WTC11 (cell line): ENCODE results near the gene SPATA24. TPM values are rescaled to one million over a fixed set of nuclear protein-coding genes. Genes with fewer than 3 reads are reported as not detected.

Experiments used
- ATAC-seq: fragments of 200-7000 bp; cut with Tn5 transposase; 2 replicates; pipeline ENCODE4 v1.10.0; 2021; ENCODE audit warnings: mild to moderate bottlenecking, moderate library complexity
- CTCF ChIA-PET: fragments of 300-600 bp; sonication (Branson Sonifier 250); formaldehyde crosslinking; loops from one replicate; lab custom pipeline; 2021; ENCODE audit warnings: antibody characterized with exemption; lab: Charles Lee
- POLR2A ChIA-PET: fragments of 350-600 bp; sonication (Branson Sonifier 250); formaldehyde crosslinking; loops from one replicate; lab custom pipeline; 2021; ENCODE audit warnings: antibody characterized with exemption; lab: Charles Lee
- DNase-seq: peaks from one replicate; pipeline ENCODE4 v3.0.0; 2021; ENCODE audit warnings: low spot score
- H3K27ac Mint-ChIP-seq: 2 replicates; pipeline ENCODE4 v1.8.0; 2021; ENCODE audit warnings: mixed read lengths
- H3K27me3 Mint-ChIP-seq: 2 replicates; pipeline ENCODE4 v1.8.0; 2021; ENCODE audit warnings: low read depth, mild to moderate bottlenecking, moderate library complexity, mixed read lengths
- H3K36me3 Mint-ChIP-seq: 2 replicates; pipeline ENCODE4 v1.8.0; 2021; ENCODE audit warnings: mixed read lengths
- H3K4me1 Mint-ChIP-seq: 2 replicates; pipeline ENCODE4 v1.8.0; 2022; ENCODE audit warnings: mixed read lengths
- H3K4me3 Mint-ChIP-seq: 2 replicates; pipeline ENCODE4 v1.8.0; 2021; ENCODE audit warnings: mild to moderate bottlenecking, moderate library complexity, mixed read lengths
- H3K9me3 Mint-ChIP-seq: 2 replicates; pipeline ENCODE4 v1.8.0; 2021; ENCODE audit warnings: mixed read lengths
- ELF4 ChIP-seq: sonication (generic); formaldehyde crosslinking; IDR thresholded peaks from 2 replicates; pipeline ENCODE4 v1.8.1; 2022; ENCODE audit warnings: low read depth, mild to moderate bottlenecking, moderate library complexity, missing genetic modification reagents
- ESRRA ChIP-seq: sonication (generic); formaldehyde crosslinking; IDR thresholded peaks from 2 replicates; pipeline ENCODE4 v1.8.1; 2022; ENCODE audit warnings: mild to moderate bottlenecking, missing genetic modification reagents, borderline replicate concordance
- FOXK1 ChIP-seq: sonication (generic); formaldehyde crosslinking; IDR thresholded peaks from 2 replicates; pipeline ENCODE4 v1.8.0; 2022; ENCODE audit warnings: mild to moderate bottlenecking, moderate library complexity, missing genetic modification reagents
- HMGA2 ChIP-seq: fragments of 250-450 bp; sonication (Bioruptor Pico); IDR thresholded peaks from 2 replicates; pipeline ENCODE4 v1.4.0; 2021; ENCODE audit warnings: mild to moderate bottlenecking, moderate library complexity
- JUN ChIP-seq: sonication (generic); formaldehyde crosslinking; IDR thresholded peaks from 2 replicates; pipeline ENCODE4 v1.8.0; 2023; ENCODE audit warnings: mild to moderate bottlenecking, missing genetic modification reagents
- MLX ChIP-seq: sonication (generic); formaldehyde crosslinking; IDR thresholded peaks from 2 replicates; pipeline ENCODE4 v1.8.1; 2023; ENCODE audit warnings: mild to moderate bottlenecking, missing genetic modification reagents, moderate library complexity
- NFATC4 ChIP-seq: fragments of 250-450 bp; sonication (Bioruptor Pico); IDR thresholded peaks from 2 replicates; pipeline ENCODE4 v1.9.0; 2021; ENCODE audit warnings: mild to moderate bottlenecking
- NFYB ChIP-seq: sonication (generic); formaldehyde crosslinking; conservative IDR thresholded peaks from 2 replicates; pipeline ENCODE4 v1.8.0; 2022; ENCODE audit warnings: low read depth, missing genetic modification reagents
- NR1H2 ChIP-seq: sonication (generic); formaldehyde crosslinking; IDR thresholded peaks from 2 replicates; pipeline ENCODE4 v1.9.0; 2021; ENCODE audit warnings: mild to moderate bottlenecking, moderate library complexity, missing genetic modification reagents
- PRRX2 ChIP-seq: fragments of 250-450 bp; sonication (Bioruptor Pico); IDR thresholded peaks from 2 replicates; pipeline ENCODE4 v1.8.0; 2021; ENCODE audit warnings: mild to moderate bottlenecking
- RELA ChIP-seq: sonication (generic); formaldehyde crosslinking; IDR thresholded peaks from 2 replicates; pipeline ENCODE4 v1.8.1; 2022; ENCODE audit warnings: missing genetic modification reagents, mild to moderate bottlenecking, borderline replicate concordance
- SMAD3 ChIP-seq: sonication (generic); formaldehyde crosslinking; IDR thresholded peaks from 2 replicates; pipeline ENCODE4 v1.8.0; 2022; ENCODE audit warnings: missing genetic modification reagents, mild to moderate bottlenecking, borderline replicate concordance
- ZBTB43 ChIP-seq: sonication (generic); formaldehyde crosslinking; IDR thresholded peaks from 2 replicates; pipeline ENCODE4 v1.8.1; 2023; ENCODE audit warnings: mild to moderate bottlenecking, missing genetic modification reagents
- ZNF263 ChIP-seq: sonication (generic); formaldehyde crosslinking; IDR thresholded peaks from 2 replicates; pipeline ENCODE4 v1.8.1; 2022; ENCODE audit warnings: low read depth, mild to moderate bottlenecking, moderate library complexity, missing genetic modification reagents
- ZNF317 ChIP-seq: sonication (generic); formaldehyde crosslinking; IDR thresholded peaks from 2 replicates; pipeline ENCODE4 v1.8.1; 2023; ENCODE audit warnings: low read depth, mild to moderate bottlenecking, moderate library complexity, missing genetic modification reagents, borderline replicate concordance
- ZNF423 ChIP-seq: fragments of 250-450 bp; sonication (Bioruptor Pico); IDR thresholded peaks from 2 replicates; pipeline ENCODE4 v2.1.2; 2022; ENCODE audit warnings: mild to moderate bottlenecking, moderate library complexity
- ZNF671 ChIP-seq: fragments of 250-450 bp; sonication (Bioruptor Pico); IDR thresholded peaks from 2 replicates; pipeline ENCODE4 v1.8.0; 2021; ENCODE audit warnings: mild to moderate bottlenecking
- ZSCAN18 ChIP-seq: fragments of 250-450 bp; sonication (Bioruptor Pico); IDR thresholded peaks from 2 replicates; pipeline ENCODE4 v2.1.2; 2022; ENCODE audit warnings: mild to moderate bottlenecking, moderate library complexity
- total RNA-seq: library from RNA; stranded (reverse); gene quantifications from 3 replicates; pipeline ENCODE4 v1.2.3, GENCODE V29; 2021
- TF ChIP-seq, protein P1 (sequence below): sonication (generic); formaldehyde crosslinking; conservative IDR thresholded peaks from 2 replicates; pipeline ENCODE4 v1.8.1; 2023; ENCODE audit warnings: mild to moderate bottlenecking, low read depth, missing genetic modification reagents, moderate library complexity
- TF ChIP-seq, protein P2 (sequence below): sonication (generic); formaldehyde crosslinking; IDR thresholded peaks from 2 replicates; pipeline ENCODE4 v1.8.1; 2022; ENCODE audit warnings: missing genetic modification reagents, borderline replicate concordance
- TF ChIP-seq, protein P3 (sequence below): sonication (generic); formaldehyde crosslinking; IDR thresholded peaks from 2 replicates; pipeline ENCODE4 v1.8.1; 2022; ENCODE audit warnings: mild to moderate bottlenecking, moderate library complexity, missing genetic modification reagents

The SPATA24 gene
- total RNA-seq, 1 experiment from 2014 or later, result 13.2 TPM

- no peak for TF ChIP-seq ZSCAN18 (CRISPR knock-in tag)
These were observed 21.1 kb downstream of the SPATA24 start (continued) for GRCh38 chr5:139382807-139383206.

GRCh38 chr5:139381837-139382761 is 21.8 kb downstream of the SPATA24 start:
- Mint-ChIP-seq H3K27ac (no peak overlapping the region), H3K4me1 (peaks cover 15% of the 10 kb centered on the region), H3K4me3 (no peak overlapping the region), H3K9me3 (no peaks in the 10 kb centered on the region), H3K36me3 (no peaks in the 10 kb centered on the region), H3K27me3 (peaks cover 8% of the 10 kb centered on the region; the same call in 1 of the 2 replicates)
- DNase-seq, result no peak
- no peak for ATAC-seq
- no peak for TF ChIP-seq FOXK1 (CRISPR knock-in tag)
- TF ChIP-seq ZNF423, result no peak
- TF ChIP-seq JUN, result no peak
- TF ChIP-seq, protein P1, sequence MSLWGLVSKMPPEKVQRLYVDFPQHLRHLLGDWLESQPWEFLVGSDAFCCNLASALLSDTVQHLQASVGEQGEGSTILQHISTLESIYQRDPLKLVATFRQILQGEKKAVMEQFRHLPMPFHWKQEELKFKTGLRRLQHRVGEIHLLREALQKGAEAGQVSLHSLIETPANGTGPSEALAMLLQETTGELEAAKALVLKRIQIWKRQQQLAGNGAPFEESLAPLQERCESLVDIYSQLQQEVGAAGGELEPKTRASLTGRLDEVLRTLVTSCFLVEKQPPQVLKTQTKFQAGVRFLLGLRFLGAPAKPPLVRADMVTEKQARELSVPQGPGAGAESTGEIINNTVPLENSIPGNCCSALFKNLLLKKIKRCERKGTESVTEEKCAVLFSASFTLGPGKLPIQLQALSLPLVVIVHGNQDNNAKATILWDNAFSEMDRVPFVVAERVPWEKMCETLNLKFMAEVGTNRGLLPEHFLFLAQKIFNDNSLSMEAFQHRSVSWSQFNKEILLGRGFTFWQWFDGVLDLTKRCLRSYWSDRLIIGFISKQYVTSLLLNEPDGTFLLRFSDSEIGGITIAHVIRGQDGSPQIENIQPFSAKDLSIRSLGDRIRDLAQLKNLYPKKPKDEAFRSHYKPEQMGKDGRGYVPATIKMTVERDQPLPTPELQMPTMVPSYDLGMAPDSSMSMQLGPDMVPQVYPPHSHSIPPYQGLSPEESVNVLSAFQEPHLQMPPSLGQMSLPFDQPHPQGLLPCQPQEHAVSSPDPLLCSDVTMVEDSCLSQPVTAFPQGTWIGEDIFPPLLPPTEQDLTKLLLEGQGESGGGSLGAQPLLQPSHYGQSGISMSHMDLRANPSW (CRISPR knock-in tag), result no peak
- no peak for TF ChIP-seq ESRRA (CRISPR knock-in tag)
- TF ChIP-seq, protein P2, sequence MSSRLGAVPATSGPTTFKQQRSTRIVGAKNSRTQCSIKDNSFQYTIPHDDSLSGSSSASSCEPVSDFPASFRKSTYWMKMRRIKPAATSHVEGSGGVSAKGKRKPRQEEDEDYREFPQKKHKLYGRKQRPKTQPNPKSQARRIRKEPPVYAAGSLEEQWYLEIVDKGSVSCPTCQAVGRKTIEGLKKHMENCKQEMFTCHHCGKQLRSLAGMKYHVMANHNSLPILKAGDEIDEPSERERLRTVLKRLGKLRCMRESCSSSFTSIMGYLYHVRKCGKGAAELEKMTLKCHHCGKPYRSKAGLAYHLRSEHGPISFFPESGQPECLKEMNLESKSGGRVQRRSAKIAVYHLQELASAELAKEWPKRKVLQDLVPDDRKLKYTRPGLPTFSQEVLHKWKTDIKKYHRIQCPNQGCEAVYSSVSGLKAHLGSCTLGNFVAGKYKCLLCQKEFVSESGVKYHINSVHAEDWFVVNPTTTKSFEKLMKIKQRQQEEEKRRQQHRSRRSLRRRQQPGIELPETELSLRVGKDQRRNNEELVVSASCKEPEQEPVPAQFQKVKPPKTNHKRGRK (CRISPR knock-in tag), result no peak
- no peak for TF ChIP-seq ZNF671 (CRISPR knock-in tag)
- no peak for TF ChIP-seq ZBTB43
- POLR2A ChIA-PET, result no interaction called here
- CTCF ChIA-PET, result interaction anchor here (0.7 to 0.8 kb wide), 2 partner anchors 10 to 39 kb away, joined by 3 to 6 read pairs (median 4); no protein-coding TSS in a partner anchor

- H3K27me3 Mint-ChIP-seq, result no peaks in the 10 kb centered on the region
- H3K27ac Mint-ChIP-seq, result no peak overlapping the region
- peaks cover 15% of the 10 kb centered on the region for H3K4me1 Mint-ChIP-seq
- DNase-seq (no peak), ATAC-seq (no peak)
- TF ChIP-seq PRRX2 (CRISPR knock-in tag) (no peak), ZNF263 (CRISPR knock-in tag) (no peak), MLX (CRISPR knock-in tag) (no peak), NR1H2 (CRISPR knock-in tag) (no peak), ZNF317 (no peak), SMAD3 (no peak), RELA (no peak), NFATC4 (CRISPR knock-in tag) (no peak), NFYB (no peak), ELF4 (CRISPR knock-in tag) (no peak), HMGA2 (CRISPR knock-in tag) (no peak)
- TF ChIP-seq, protein P3, sequence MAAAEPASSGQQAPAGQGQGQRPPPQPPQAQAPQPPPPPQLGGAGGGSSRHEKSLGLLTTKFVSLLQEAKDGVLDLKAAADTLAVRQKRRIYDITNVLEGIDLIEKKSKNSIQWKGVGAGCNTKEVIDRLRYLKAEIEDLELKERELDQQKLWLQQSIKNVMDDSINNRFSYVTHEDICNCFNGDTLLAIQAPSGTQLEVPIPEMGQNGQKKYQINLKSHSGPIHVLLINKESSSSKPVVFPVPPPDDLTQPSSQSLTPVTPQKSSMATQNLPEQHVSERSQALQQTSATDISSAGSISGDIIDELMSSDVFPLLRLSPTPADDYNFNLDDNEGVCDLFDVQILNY (CRISPR knock-in tag), result no peak
- peaks cover 3% of the 10 kb centered on the region for H3K36me3 Mint-ChIP-seq
- H3K9me3 Mint-ChIP-seq, result no peaks in the 10 kb centered on the region
- ChIA-PET CTCF (interaction anchor here (1.3 kb wide), 1 partner anchor 13 kb away, joined by 4 read pairs; no protein-coding TSS in a partner anchor), POLR2A (no interaction called here)
- no peak overlapping the region for H3K4me3 Mint-ChIP-seq
These were observed 24.1 kb downstream of the SPATA24 start for GRCh38 chr5:139379626-139380449.
